Amniotic stem cell (primary cell): ENCODE measurements around the gene MYOF.
"Not testable (repeated sequence)": the region's sequence is repeated elsewhere in the genome, so short reads cannot be mapped to it uniquely, and the experiment has no call there.

Experiments used
- DNase-seq: peaks from one replicate; lab custom pipeline; 2025; lab: John Stamatoyannopoulos, UW

The MYOF gene

GRCh38 chr10:93420944-93421825, 60.9 kb downstream of the MYOF start:
- DNase-seq = no peak

DNA sequence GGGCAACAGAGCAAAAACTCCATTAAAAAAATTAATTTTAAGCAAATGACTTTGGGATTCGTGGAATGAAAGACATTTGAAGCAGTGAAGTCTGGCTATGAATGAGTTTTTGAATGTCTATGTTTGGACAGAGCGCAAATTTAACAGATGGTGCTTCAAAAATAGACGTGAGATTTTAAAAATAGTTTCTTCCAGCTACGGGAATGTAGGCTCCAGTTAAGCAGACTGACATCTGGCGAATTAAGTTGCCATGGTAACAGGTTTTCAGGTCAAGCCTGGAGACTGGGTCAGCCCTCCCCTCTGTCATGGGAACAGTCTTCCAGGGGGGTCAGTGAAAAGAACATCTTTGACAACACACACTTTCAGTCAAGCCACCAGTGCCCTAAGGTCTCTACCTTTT, 62.0 kb downstream of the MYOF start:
- DNase-seq = no peak

DNA sequence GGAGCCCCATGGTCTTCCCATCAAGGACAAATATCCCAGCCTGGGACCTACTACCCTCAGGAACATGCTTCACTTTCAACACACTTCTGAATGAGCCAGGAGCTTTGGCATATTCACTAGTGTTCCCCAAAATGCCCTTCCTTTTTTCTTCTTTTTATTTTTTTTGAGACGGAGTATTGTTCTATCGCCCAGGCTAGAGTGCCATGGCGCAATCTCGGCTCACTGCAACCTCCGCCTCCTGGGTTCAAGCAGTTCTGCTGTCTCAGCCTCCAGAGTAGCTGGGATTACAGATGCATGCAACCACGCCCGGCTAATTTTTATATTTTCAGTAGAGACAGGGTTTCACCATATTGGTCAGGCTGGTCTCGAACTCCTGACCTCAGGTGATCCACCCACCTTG, 63.1 kb downstream of the MYOF start:
- DNase-seq = not testable (repeated sequence)

DNA sequence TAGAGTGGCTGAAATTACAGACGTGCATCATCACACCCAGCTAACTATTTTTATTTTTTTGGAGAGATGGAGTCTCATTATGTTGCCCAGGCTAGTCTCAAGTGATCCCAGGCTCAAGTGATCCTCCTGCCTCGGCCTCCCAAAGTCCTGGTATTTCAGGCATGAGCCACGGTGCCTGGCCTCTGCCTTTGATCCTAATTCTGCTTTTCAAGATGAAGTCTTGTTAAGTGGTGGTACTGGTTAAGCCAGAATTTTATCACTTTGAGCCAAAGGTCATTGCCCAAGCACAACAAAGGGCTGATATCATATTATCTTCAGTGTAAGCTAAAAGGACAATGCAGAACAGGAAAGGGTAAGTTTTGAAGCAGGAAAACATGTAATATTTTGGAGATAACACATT, 64.2 kb downstream of the MYOF start:
- no peak for DNase-seq

DNA sequence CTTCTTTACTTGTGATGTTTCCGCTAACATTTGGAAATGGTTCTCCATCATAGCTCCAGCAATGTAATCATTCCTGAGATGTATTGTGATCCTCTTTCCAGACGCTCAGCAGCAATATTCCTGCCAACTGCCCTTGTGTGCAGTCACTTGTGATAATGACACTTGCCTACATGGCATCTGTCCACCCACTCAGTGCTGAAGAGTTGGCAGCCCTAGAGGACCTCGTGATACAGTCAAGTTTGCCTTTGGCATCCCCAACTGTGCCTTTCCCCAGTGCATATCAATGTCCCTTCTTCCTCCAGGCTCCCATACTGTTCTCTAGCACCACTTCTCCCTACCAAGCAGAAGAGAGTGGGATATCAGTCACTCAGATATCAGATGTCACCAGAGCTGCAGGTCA, 64.9 kb downstream of the MYOF start:
- no peak for DNase-seq

GRCh38 chr10:93416824-93417223, 65.3 kb downstream of the MYOF start:
- DNase-seq = no peak

DNA sequence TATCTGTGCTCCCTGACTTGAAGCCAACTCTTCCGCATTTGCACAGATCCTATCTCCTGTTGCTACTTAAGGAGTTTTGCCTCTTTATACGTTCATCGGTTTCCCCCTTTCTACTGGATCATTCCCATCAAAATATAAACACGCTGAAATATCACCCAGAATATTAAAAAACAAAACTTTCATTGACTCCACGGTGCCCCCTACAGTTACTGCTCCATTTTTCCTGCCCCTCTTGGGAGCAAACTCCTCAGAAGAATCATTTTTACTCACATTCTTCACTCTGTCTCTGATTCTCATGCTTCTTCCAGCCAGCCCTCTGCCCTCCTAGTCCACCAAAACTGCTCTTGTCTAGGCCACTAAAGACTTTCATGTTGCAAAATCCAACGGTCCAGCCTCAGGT, 66.4 kb downstream of the MYOF start:
- DNase-seq = no peak

GRCh38 chr10:93413252-93413689, 68.9 kb downstream of the MYOF start:
- no peak for DNase-seq

DNA sequence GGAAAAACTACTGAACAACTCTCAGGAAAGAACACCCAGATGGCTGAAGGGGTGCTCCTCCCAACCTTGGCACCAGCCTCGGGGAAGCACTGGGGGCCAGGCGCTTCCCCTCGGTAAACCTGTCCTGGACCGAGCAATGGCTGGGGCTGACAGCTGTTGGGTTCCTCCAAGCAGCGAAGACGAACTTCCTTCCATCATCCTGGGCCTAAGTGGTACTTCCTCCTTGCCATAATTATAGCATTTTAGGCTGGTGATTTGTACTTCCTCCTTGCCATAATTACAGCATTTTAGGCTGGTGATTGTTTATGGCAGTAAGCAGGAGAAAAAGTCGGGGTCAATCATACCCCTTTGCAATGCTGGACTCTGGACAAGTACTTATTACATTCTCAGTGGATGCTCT, 69.3 kb downstream of the MYOF start:
- no peak for DNase-seq

- no peak for DNase-seq
Observed at GRCh38 chr10:93410697-93411348, 71.3 kb downstream of the MYOF start.

GRCh38 chr10:93408783-93409182, 73.4 kb downstream of the MYOF start:
- DNase-seq = no peak

- no peak for DNase-seq
Observed at GRCh38 chr10:93406364-93407145, 75.6 kb downstream of the MYOF start.

DNA sequence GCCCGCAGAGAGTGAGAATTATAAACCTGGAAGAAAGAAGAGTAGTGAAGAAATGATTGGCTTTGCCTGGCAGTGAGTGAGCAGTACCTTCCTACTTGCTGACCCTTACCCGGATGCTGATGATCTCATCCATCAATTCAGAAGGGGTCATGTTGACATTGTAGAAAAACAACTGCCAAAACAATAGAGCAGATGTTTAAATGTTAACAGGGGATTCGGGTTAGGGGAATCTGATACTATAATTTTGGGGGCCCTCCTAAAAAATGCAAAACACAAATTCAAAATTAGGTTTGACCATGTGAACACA, 78.1 kb downstream of the MYOF start:
- no peak for DNase-seq

- no peak for DNase-seq
Observed at GRCh38 chr10:93403152-93404047, 78.7 kb downstream of the MYOF start.

DNA sequence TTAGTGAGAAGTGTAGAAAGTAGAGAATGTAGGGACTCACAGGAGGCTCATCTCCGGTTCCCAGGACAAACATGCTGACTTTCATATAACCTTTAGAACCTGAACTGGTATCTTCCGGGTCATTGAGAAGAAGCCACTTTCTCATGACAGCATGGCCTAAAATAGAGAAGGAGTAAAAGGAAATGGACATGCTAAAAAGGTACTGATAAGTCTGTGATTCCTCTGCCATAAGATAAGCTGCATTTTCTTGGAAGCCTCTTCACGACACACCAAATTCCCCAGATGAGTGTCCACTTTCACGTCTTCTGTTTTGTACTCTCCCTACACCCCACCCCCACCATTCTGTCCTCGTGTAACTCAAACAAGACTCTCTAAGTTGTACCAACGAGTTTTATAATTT, 79.9 kb downstream of the MYOF start:
- no peak for DNase-seq

DNA sequence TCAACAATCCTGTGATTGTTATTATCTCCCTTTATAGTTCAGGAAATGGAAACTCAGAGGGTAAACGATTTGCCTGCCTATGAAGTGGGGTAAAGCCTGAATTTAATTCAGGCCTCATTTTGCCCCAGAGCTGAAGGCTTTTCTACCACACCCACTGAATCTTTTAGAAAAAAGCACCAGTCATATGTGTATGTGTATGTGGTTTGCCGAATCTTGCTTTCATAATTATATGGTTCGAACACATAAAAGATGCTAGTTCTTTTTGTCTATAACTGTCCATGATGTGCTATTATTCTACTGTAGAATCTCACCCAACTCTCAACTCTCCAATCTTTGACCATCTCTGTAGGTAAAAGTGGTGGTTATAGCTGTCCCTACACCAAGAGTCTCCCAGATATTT, 83.6 kb downstream of the MYOF start:
- no peak for DNase-seq

DNA sequence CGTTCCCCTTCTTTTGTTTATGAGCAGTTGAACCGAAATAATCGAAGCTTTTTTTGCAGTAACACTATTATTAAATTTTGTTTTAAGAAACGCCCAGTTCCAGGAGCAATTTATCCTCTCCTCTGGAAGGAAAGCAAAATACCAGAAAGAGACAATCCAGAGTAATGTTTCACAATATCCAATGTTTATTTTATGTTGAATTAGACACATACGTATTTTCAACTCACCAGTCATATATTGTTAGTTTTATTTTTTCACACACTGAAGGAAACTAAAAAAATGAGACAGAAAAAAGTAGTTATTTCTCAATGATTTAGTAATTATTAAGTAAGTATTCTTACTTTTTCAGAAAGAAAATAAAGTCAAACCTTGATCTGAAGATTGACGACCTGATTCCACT, 85.1 kb downstream of the MYOF start:
- DNase-seq = no peak

- no peak for DNase-seq
Observed at GRCh38 chr10:93393211-93393610, 88.9 kb downstream of the MYOF start.

DNA sequence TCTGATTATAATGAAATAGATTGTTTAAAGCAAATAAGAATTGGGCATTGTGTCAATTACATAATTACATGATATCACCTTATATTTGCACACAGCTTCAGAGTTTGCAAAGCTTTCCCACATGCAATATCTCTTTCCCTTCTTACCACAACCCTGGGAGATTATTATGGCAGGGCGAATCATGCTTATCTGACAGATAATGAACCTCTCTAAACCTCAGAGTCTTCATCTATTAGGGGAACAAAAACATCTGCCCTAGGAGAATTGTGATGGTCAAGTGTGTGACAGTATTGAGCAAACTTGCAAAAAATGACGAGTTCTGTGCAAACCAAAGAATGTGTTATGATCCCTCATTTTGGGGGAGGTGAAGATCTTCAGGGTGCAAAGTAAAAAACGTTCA, 90.0 kb downstream of the MYOF start:
- DNase-seq = no peak

DNA sequence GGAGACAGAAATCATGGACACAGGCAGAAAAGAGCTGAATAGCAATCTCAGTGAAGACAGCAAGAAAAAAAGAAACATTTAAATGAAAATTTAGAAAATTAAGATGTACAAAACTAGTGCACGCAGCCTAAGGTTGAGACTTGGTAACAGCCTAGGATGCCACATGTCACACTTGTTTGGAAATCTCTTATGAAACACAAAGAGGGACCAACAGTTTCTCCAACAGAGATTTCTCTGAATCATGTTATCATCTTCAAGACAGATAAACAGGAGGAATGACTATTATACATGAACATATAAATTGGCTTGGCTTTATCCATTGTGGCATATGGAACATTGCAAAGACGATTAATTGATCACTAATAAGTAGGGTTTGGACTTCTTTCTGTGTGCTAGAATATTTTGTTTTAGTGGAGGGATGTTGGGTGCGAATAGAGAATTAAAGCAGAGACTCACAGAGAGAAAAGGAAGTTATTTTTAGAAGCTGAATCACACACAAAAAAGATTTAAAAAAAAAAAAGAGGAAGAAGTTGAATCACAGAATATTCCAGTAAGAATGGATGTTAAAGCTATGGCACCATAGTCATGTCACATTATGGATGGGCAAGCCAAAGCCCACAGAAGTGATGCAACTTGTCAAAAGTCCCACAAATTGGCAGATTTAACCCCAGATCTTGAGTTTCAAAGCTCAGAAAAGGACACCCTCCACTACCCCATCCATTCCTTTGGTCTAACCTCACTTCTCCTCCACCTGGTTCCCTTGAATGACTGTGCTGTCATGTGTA, 91.6 kb downstream of the MYOF start:
- no peak for DNase-seq
